Breast epithelium (tissue), 4 donors: ENCODE measurements around the gene PCDH18. TPM values are rescaled to one million over a fixed set of nuclear protein-coding genes. Genes with fewer than 3 reads are reported as not detected.
A peak's percentile ranks its signal among the peaks of the same experiment; 100 is the strongest.
"Not testable (repeated sequence)": the region's sequence is repeated elsewhere in the genome, so short reads cannot be mapped to it uniquely, and the experiment has no call there.

Experiments used
- DNase-seq, 2 donors: peaks; one replicate each; pipeline ENCODE4 v3.0.0-alpha.2; 2019; ENCODE audit warnings: low spot score in 2 of 2
- H3K27ac ChIP-seq, 2 donors: fragments of 200-600 bp; sonication (generic) in 1 of 2; one replicate each; pipeline ENCODE4 v1.5.1; 2016 to 2019; ENCODE audit warnings: mild to moderate bottlenecking in 1 of 2
- H3K27me3 ChIP-seq, 2 donors: fragments of 200-600 bp; sonication (generic) in 1 of 2; one replicate each; pipeline versions ENCODE4 v1.5.1 to v1.6.0; 2017 to 2019; ENCODE audit warnings: control low read depth in 1 of 2, mild to moderate bottlenecking in 1 of 2
- H3K36me3 ChIP-seq: fragments of 200-600 bp; one replicate; pipeline ENCODE4 v1.5.1; 2019
- H3K4me1 ChIP-seq, 2 donors: fragments of 200-600 bp; sonication (generic); one replicate each; pipeline ENCODE4 v1.5.1; 2016 to 2019; ENCODE audit warnings: control low read depth in 1 of 2
- H3K4me3 ChIP-seq, 3 donors: fragments of 200-600 bp; sonication (generic); 1 replicate in 2 of 3; 2 replicates in 1 of 3; pipeline ENCODE4 v1.5.1; 2016 to 2019; ENCODE audit warnings: mild to moderate bottlenecking in 3 of 3, moderate library complexity in 2 of 3
- H3K9me3 ChIP-seq, 2 donors: fragments of 200-600 bp; sonication (generic) in 1 of 2; one replicate each; pipeline ENCODE4 v1.5.1; 2016 to 2019; ENCODE audit warnings: control low read depth in 1 of 2
- POLR2A ChIP-seq: fragments of 450-650 bp; IDR thresholded peaks from one replicate; pipeline ENCODE4 v1.6.1; 2016; ENCODE audit warnings: antibody characterized with exemption, mild to moderate bottlenecking, moderate library complexity
- POLR2AphosphoS5 ChIP-seq, 3 donors: sonication (generic); formaldehyde crosslinking; IDR thresholded peaks; one replicate each; pipeline ENCODE4 v1.6.1; 2017; ENCODE audit warnings: antibody characterized with exemption in 3 of 3
- intact Hi-C: fragments of 100-400 bp; cut with DNase I; formaldehyde crosslinking; loops from one replicate; pipeline ENCODE4 v1.15.1; 2023; ENCODE audit warnings: low total_unique reads
- total RNA-seq, 3 donors: library from RNA; depleted of rRNA; stranded (reverse); fragments of >200 nt; gene quantifications; one replicate each; pipeline ENCODE4 v1.1.0, GENCODE V29; 2016
- TF ChIP-seq, protein P1 (sequence below), 3 donors: fragments of 450-650 bp; IDR thresholded peaks; one replicate each; pipeline ENCODE4 v1.5.1; 2016 to 2017; ENCODE audit warnings: antibody characterized with exemption in 3 of 3, mild to moderate bottlenecking in 3 of 3, moderate library complexity in 3 of 3

Gene PCDH18
- total RNA-seq, 3 donors from 2014 or later = 34.2 to 67.2 (median 52.1) TPM

DNA sequence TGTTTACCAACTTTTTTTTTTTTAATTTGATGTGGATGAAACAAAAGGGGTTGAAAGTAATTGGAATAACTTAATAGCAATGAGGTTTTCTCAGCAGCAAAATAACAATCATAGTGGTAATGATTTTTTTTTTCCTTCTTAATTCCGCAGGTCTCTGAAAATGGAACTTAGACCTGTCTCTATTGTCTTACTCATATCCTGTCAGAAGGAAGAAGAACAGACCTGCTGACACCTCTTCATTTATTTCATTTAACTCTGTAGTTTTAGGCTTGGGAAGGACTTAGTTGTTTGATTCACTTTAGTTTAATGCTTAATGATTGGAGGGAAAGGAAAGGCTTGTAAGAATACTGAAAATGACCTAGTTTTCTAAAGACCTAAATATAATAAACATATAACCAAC lies 9.0 kb downstream of the PCDH18 start:
- Histone ChIP-seq H3K9me3 (no peaks in the 10 kb centered on the region), H3K36me3 (no peaks in the 10 kb centered on the region), H3K4me3 (no peak overlapping the region), H3K4me1 (no peaks in the 10 kb centered on the region), H3K27me3 (no peaks in the 10 kb centered on the region), H3K27ac (peak overlapping the region in 1 of 2 donors; percentile 48)
- DNase-seq = no peak
- intact Hi-C loops = no loop called here
- TF ChIP-seq POLR2A (no peak), POLR2AphosphoS5 (IDR thresholded peaks at IDR 0.05) (no peak)
- TF ChIP-seq, protein P1, sequence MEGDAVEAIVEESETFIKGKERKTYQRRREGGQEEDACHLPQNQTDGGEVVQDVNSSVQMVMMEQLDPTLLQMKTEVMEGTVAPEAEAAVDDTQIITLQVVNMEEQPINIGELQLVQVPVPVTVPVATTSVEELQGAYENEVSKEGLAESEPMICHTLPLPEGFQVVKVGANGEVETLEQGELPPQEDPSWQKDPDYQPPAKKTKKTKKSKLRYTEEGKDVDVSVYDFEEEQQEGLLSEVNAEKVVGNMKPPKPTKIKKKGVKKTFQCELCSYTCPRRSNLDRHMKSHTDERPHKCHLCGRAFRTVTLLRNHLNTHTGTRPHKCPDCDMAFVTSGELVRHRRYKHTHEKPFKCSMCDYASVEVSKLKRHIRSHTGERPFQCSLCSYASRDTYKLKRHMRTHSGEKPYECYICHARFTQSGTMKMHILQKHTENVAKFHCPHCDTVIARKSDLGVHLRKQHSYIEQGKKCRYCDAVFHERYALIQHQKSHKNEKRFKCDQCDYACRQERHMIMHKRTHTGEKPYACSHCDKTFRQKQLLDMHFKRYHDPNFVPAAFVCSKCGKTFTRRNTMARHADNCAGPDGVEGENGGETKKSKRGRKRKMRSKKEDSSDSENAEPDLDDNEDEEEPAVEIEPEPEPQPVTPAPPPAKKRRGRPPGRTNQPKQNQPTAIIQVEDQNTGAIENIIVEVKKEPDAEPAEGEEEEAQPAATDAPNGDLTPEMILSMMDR (IDR thresholded peaks at IDR 0.05) = no peak

DNA sequence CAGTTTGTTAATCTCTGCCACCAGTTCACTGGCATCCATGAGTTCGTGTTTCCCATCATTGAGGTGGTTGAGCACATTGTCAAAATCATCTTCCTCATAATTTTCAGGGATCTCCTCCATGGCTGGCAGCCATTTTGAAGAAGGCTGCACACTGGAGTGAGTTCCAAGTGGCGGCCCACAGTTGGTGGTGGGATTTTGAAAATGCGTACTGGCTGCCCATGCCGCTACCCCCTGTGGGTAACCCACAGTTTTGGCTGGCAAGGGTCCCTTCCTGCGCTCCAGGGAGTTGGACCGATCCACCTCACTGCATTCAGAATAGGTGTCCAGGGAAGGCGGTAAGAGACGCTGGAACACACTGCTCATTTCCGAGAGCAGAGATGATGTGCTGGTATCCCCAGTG lies 11.2 kb downstream of the PCDH18 start:
- H3K4me3 ChIP-seq = no peak overlapping the region
- no peaks in the 10 kb centered on the region for H3K27me3 ChIP-seq
- no peaks in the 10 kb centered on the region for H3K36me3 ChIP-seq
- intact Hi-C loops = no loop called here
- peak overlapping the region in 1 of 2 donors; percentile 5 for H3K27ac ChIP-seq
- no peaks in the 10 kb centered on the region for H3K9me3 ChIP-seq
- no peaks in the 10 kb centered on the region for H3K4me1 ChIP-seq
- TF ChIP-seq POLR2AphosphoS5 (IDR thresholded peaks at IDR 0.05) (no peak), POLR2A (no peak)
- TF ChIP-seq, protein P1 (IDR thresholded peaks at IDR 0.05) = no peak
- no peak for DNase-seq

DNA sequence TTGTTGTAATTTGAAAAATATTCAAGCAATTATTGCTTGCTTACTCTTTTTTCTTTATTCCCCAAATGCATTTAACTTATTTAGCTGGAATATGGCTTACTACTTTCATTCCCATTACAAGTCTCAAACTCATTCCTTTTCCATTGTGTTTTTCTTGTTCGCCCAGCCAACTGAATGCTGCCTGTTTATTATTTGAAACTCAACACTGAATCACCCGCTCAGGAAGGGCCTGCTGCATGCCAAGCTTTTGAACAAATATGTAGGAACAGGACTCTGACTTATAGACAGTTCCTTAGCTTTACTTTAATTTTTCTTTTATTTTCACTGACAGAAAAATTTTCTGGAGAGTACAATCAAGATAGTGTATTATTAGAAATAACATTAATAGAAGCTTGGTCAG lies 12.9 kb downstream of the PCDH18 start:
- TF ChIP-seq POLR2A (no peak), POLR2AphosphoS5 (IDR thresholded peaks at IDR 0.05) (no peak)
- TF ChIP-seq, protein P1 (IDR thresholded peaks at IDR 0.05) = no peak
- no peaks in the 10 kb centered on the region for H3K4me1 ChIP-seq
- no peaks in the 10 kb centered on the region for H3K27me3 ChIP-seq
- H3K9me3 ChIP-seq = no peaks in the 10 kb centered on the region
- H3K4me3 ChIP-seq = no peak overlapping the region
- intact Hi-C loops = no loop called here
- no peak for DNase-seq
- no peaks in the 10 kb centered on the region for H3K36me3 ChIP-seq
- H3K27ac ChIP-seq = no peak overlapping the region

DNA sequence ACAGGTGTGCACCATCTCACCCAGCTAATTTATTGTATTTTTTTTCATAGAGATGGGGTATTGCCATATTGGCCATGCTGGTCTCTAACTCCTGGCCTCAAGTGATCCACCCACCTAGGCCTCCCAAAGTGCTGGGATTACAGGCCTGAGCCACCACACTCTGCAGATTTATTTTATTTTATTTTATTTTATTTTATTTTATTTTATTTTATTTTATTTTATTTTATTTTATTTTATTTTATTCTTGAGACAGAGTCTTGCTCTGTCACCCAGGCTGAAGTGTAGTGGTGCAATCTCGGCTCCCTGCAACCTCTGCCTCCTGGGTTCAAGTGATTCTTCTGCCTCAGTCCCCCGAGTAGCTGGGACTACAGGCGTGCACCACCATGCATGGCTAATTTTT lies 15.0 kb downstream of the PCDH18 start:
- H3K27ac ChIP-seq, H3K4me3 ChIP-seq, H3K4me1 ChIP-seq, H3K36me3 ChIP-seq, H3K27me3 ChIP-seq, H3K9me3 ChIP-seq, DNase-seq, intact Hi-C loops: not testable (repeated sequence)

DNA sequence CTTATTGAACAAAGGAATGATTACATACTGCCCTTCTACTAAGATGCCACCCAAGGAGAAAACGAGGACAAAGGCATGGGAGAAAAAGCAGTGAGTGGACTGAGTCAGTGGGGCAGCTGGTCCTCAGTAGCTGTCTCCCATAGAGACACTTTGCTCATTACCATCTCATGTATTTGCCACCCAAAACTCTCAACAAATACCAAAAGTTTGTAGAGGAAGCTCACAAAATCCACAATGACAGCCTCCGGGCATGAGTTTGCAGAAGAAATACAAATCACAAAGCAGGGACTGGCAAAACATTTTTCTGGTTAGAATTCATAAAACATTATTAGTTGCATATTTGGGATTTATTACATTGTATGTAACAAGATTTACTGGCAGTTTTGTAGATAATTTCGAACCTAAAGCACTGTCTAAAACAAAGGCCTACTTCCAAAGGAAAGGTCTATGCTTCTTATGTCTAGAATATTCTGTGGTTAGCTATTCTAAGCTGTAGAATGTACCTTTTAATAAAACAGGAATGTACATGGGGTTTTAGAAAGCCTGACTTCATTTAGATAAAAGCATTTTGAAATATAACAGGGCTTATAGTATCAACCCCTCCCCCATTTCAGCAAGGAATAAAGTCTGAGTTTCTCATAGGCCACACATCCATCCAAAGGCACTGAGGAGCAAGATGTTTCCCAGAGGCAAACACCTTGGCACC lies 17.7 kb downstream of the PCDH18 start:
- no peak for TF ChIP-seq POLR2AphosphoS5 (IDR thresholded peaks at IDR 0.05)
- TF ChIP-seq POLR2A = no peak
- TF ChIP-seq, protein P1 (IDR thresholded peaks at IDR 0.05) = no peak
- H3K27ac ChIP-seq = peak overlapping the region in 1 of 2 donors; percentile 43
- no peaks in the 10 kb centered on the region for H3K27me3 ChIP-seq
- H3K36me3 ChIP-seq = no peaks in the 10 kb centered on the region
- intact Hi-C loops = no loop called here
- H3K4me1 ChIP-seq = no peaks in the 10 kb centered on the region
- no peaks in the 10 kb centered on the region for H3K9me3 ChIP-seq
- DNase-seq = no peak
- no peak overlapping the region for H3K4me3 ChIP-seq
